Hepatocyte (in vitro differentiated cells): ENCODE results near the gene MAGEA9. TPM values are rescaled to one million over a fixed set of nuclear protein-coding genes. Genes with fewer than 3 reads are reported as not detected.
"Not testable (repeated sequence)": the region's sequence is repeated elsewhere in the genome, so short reads cannot be mapped to it uniquely, and the experiment has no call there.

ENCODE experiments used
- DNase-seq: peaks from one replicate; pipeline ENCODE4 v3.0.0-alpha.2; 2016; ENCODE audit warnings: low spot score
- H2AFZ ChIP-seq: fragments of 200-600 bp; sonication (generic); 2 replicates; pipeline ENCODE4 v1.6.0; 2016; ENCODE audit warnings: antibody characterized with exemption, mild to moderate bottlenecking
- H3K27ac ChIP-seq: fragments of 200-600 bp; sonication (generic); 2 replicates; pipeline ENCODE4 v1.5.1; 2016; ENCODE audit warnings: mild to moderate bottlenecking
- H3K27me3 ChIP-seq: fragments of 200-600 bp; sonication (generic); 2 replicates; pipeline ENCODE4 v1.6.1; 2016
- H3K36me3 ChIP-seq: fragments of 200-600 bp; sonication (generic); replicated peaks from 2 replicates; pipeline ENCODE4 v1.5.1; 2016; ENCODE audit warnings: low read depth; ENCODE audit not compliant: insufficient read depth
- H3K4me1 ChIP-seq: fragments of 200-600 bp; sonication (generic); 2 replicates; pipeline ENCODE4 v1.5.1; 2016; ENCODE audit warnings: mild to moderate bottlenecking, moderate library complexity; ENCODE audit not compliant: insufficient read depth
- H3K4me2 ChIP-seq: fragments of 200-600 bp; sonication (generic); 2 replicates; pipeline ENCODE4 v1.6.0; 2016
- H3K4me3 ChIP-seq: fragments of 200-600 bp; sonication (generic); 2 replicates; pipeline ENCODE4 v1.5.1; 2016; ENCODE audit warnings: mild to moderate bottlenecking
- H3K79me2 ChIP-seq: fragments of 200-600 bp; sonication (generic); 2 replicates; pipeline ENCODE4 v1.6.0; 2017; ENCODE audit warnings: mild to moderate bottlenecking
- H3K9me2 ChIP-seq: fragments of 200-600 bp; sonication (generic); replicated peaks from 2 replicates; pipeline ENCODE4 v1.6.0; 2017; ENCODE audit warnings: mild to moderate bottlenecking; ENCODE audit not compliant: insufficient read depth
- H3K9me3 ChIP-seq: fragments of 200-600 bp; sonication (generic); 2 replicates; pipeline ENCODE4 v1.5.1; 2016; ENCODE audit warnings: low read depth, mild to moderate bottlenecking
- H4K20me1 ChIP-seq: fragments of 200-600 bp; sonication (generic); 2 replicates; pipeline ENCODE4 v1.6.0; 2016; ENCODE audit warnings: mild to moderate bottlenecking; ENCODE audit not compliant: insufficient read depth, poor library complexity, severe bottlenecking
- CTCF ChIP-seq: fragments of 200-600 bp; sonication (generic); IDR thresholded peaks from 2 replicates; pipeline ENCODE4 v1.5.1; 2016; ENCODE audit warnings: antibody characterized with exemption, mild to moderate bottlenecking; ENCODE audit not compliant: poor library complexity
- EZH2 ChIP-seq: fragments of 200-600 bp; sonication (generic); IDR thresholded peaks from 2 replicates; pipeline ENCODE4 v1.6.1; 2016; ENCODE audit warnings: antibody characterized with exemption, mild to moderate bottlenecking, borderline replicate concordance
- EZH2phosphoT487 ChIP-seq: fragments of 200-600 bp; sonication (generic); IDR thresholded peaks from one replicate; pipeline ENCODE4 v1.6.1; 2018; ENCODE audit warnings: antibody characterized with exemption, mild to moderate bottlenecking, low read depth, moderate library complexity; ENCODE audit not compliant: unreplicated experiment, severe bottlenecking
- WGBS: methylation state at CpG from one replicate; pipeline ENCODE4 v1.1.6; 2016; ENCODE audit warnings: low lambda C conversion rate; ENCODE audit errors: missing lambda C conversion rate; 5-methylcytosine and 5-hydroxymethylcytosine counted together
- polyA plus RNA-seq: library from polyadenylated mRNA; unstranded; fragments of >200 nt; fragmentation: Nextera tagmentation; extraction: Ambion mirVana; gene quantifications from 2 replicates; pipeline ENCODE4 v1.2.1, GENCODE V29; 2016
- total RNA-seq: library from RNA; depleted of rRNA; stranded (reverse); fragments of >200 nt; gene quantifications from 2 replicates; pipeline ENCODE4 v1.2.3, GENCODE V29; 2014

Gene MAGEA9
- total and polyA plus RNA-seq, 2 experiments from 2014 or later: not detected

DNA sequence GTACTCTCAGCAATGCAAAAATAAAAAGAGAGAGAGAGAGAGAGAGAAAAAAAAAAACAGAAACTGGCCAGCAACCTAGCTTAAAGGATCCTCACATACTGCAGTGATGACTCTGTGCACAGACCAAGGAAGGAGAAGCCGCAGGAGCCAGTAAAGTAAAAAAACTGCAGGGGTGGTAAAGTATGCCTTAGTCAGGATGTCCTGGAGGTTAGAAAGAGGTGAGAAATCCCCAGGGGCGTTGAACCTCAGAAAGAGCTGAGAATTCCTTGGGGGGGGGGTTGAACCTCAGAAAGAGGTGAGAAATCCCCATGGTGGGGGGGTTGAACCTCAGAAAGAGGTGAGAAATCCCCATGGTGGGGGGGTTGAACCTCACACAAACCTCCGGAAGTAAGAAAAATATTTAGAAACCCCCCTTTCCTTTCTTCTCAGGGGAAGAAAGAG is 48.0 kb downstream of the MAGEA9 start:
- Histone ChIP-seq H3K4me3 (no peak overlapping the region), H3K4me2 (peak overlapping the region; percentile 77), H3K79me2 (no peaks in the 10 kb centered on the region), H3K27me3 (no peaks in the 10 kb centered on the region), H2AFZ (peak overlapping the region; percentile 72), H3K36me3 (no peaks in the 10 kb centered on the region), H4K20me1 (no peaks in the 10 kb centered on the region), H3K4me1 (no peaks in the 10 kb centered on the region), H3K9me3 (no peaks in the 10 kb centered on the region), H3K27ac (peak overlapping the region; percentile 79), H3K9me2 (no peaks in the 10 kb centered on the region)
- 39% methylated on average over 3 of the region's 3 CpGs for WGBS
- no peak for DNase-seq
- TF ChIP-seq EZH2phosphoT487: no peak
- TF ChIP-seq EZH2: no peak
- TF ChIP-seq CTCF: no peak

DNA sequence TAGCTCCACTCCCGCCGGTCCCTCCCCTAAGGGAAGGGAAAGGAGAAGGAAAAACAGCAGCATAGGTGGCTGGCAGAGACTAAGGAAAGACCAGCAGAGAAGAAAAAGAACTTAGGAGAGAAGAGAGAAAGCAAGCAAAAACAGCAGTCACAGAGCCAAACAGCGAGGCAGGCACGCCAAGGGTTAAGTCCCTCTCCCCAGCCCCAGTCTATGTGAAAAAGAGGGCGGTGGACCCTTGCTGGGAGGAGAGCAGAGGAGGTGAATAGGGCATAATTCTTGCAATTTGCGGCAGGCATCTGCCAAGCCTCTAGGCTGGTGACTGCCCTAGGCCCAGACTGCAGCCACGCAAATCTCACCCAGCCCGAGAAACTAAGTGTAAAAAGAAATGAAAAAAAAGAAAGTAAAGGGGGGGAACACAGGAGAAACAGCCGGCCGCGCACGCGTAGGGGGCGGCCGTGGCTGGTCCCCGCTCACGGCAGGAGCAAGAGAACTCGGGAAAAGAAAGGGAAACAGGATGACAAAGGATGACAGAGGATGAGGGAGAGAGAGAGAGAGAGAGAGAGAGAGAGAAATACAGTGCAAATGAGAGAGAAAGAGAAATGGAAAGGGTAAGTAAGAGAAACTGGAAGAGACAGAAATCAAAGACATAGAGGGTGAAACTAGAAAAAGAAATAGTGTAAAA is 48.6 kb downstream of the MAGEA9 start:
- Histone ChIP-seq H3K4me3 (peak overlapping the region; percentile 22), H3K36me3 (no peaks in the 10 kb centered on the region), H3K27me3 (no peaks in the 10 kb centered on the region), H4K20me1 (no peaks in the 10 kb centered on the region), H3K9me3 (no peaks in the 10 kb centered on the region), H3K27ac (peak overlapping the region; percentile 79), H2AFZ (peak overlapping the region; percentile 72), H3K4me2 (peak overlapping the region; percentile 77), H3K79me2 (no peaks in the 10 kb centered on the region), H3K9me2 (no peaks in the 10 kb centered on the region), H3K4me1 (no peaks in the 10 kb centered on the region)
- WGBS: 35% methylated on average over 17 of the region's 18 CpGs
- peak; percentile 33 for DNase-seq
- TF ChIP-seq EZH2 (no peak), CTCF (no peak), EZH2phosphoT487 (no peak)

DNA sequence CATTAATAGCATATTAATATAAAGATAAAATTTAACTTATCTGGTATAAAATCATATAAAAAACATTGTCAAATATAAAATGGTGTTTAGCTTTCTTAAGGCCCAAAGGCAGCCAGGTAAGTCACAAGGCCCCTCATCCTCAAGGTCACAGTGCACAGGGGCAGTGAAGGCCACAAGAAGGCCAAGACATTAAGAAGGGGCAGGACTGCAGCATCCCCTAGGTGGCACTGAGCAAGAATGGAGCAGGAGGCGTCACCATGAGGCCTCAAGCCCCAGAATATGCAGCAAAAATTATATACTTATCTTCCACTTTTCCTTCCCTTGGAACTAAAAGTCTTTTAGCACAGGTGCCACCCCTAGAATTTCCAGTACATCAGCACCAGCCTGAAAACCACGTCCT is 49.7 kb downstream of the MAGEA9 start:
- H3K27me3 ChIP-seq: no peaks in the 10 kb centered on the region
- H3K4me1 ChIP-seq: no peaks in the 10 kb centered on the region
- no peak overlapping the region for H3K4me2 ChIP-seq
- no peak for DNase-seq
- no peaks in the 10 kb centered on the region for H3K9me2 ChIP-seq
- no peak for TF ChIP-seq CTCF
- no peak for TF ChIP-seq EZH2phosphoT487
- no peak for TF ChIP-seq EZH2
- H3K79me2 ChIP-seq: no peaks in the 10 kb centered on the region
- no peak overlapping the region for H3K4me3 ChIP-seq
- 71% methylated on average over 2 of the region's 2 CpGs for WGBS
- H2AFZ ChIP-seq: no peak overlapping the region
- H3K36me3 ChIP-seq: no peaks in the 10 kb centered on the region
- H3K9me3 ChIP-seq: no peaks in the 10 kb centered on the region
- no peaks in the 10 kb centered on the region for H4K20me1 ChIP-seq
- H3K27ac ChIP-seq: no peak overlapping the region

- H3K79me2 ChIP-seq, H3K4me1 ChIP-seq, H3K9me3 ChIP-seq, H3K4me3 ChIP-seq, H3K9me2 ChIP-seq, H3K4me2 ChIP-seq, H2AFZ ChIP-seq, H3K27me3 ChIP-seq, H3K27ac ChIP-seq, DNase-seq, H3K36me3 ChIP-seq, H4K20me1 ChIP-seq: not testable (repeated sequence)
- 63% methylated on average over 5 of the region's 5 CpGs for WGBS
These were observed 55.0 kb downstream of the MAGEA9 start for GRCh38 chrX:149836728-149837127.
